SU-DHL-6 (cell line): ENCODE data around the gene TXNRD2.

Experiments used
- CTCF ChIP-seq: fragments of 200-600 bp; sonication (generic); IDR thresholded peaks from one replicate; pipeline ENCODE4 v1.5.1; 2017; ENCODE audit warnings: antibody characterized with exemption, mild to moderate bottlenecking, low read length, moderate library complexity; ENCODE audit not compliant: insufficient read depth, poor library complexity, severe bottlenecking
- EZH2phosphoT487 ChIP-seq: fragments of 200-600 bp; sonication (generic), shearing (Covaris generic); conservative IDR thresholded peaks from 2 replicates; pipeline ENCODE4 v1.6.1; 2018; ENCODE audit warnings: mild to moderate bottlenecking, antibody characterized with exemption, low read length, moderate library complexity, mixed read lengths

- no peak for TF ChIP-seq CTCF
- TF ChIP-seq EZH2phosphoT487: no peak
Observed at GRCh38 chr22:19902245-19902715, 39.3 kb downstream of the TXNRD2 start.
